ENCODE measurements around the gene SLC41A1.

SLC41A1 gene

GRCh38 chr1:205800427-205800826, 12.6 kb downstream of the SLC41A1 start:
- no peaks in the 10 kb centered on the region for H3K27me3 ChIP-seq (ENCODE audit: low read depth, low read length)
- peaks cover 34% of the 10 kb centered on the region for H3K79me2 ChIP-seq (ENCODE audit: low read length)
- peaks cover 45% of the 10 kb centered on the region for H4K20me1 ChIP-seq (ENCODE audit: insufficient read depth, low read length)
- no peaks in the 10 kb centered on the region for H3K9me3 ChIP-seq (ENCODE audit: insufficient read depth, low read length)
- no peak overlapping the region for H3K4me2 ChIP-seq (ENCODE audit: low read length)
- H3K4me1 ChIP-seq (ENCODE audit: low read length), result no peaks in the 10 kb centered on the region
- no peak overlapping the region for H2AFZ ChIP-seq (ENCODE audit: low read depth, low read length)
- TF ChIP-seq EZH2phosphoT487 (IDR thresholded peaks at IDR 0.05; ENCODE audit: low read depth), result no peak
- TF ChIP-seq, protein P1, sequence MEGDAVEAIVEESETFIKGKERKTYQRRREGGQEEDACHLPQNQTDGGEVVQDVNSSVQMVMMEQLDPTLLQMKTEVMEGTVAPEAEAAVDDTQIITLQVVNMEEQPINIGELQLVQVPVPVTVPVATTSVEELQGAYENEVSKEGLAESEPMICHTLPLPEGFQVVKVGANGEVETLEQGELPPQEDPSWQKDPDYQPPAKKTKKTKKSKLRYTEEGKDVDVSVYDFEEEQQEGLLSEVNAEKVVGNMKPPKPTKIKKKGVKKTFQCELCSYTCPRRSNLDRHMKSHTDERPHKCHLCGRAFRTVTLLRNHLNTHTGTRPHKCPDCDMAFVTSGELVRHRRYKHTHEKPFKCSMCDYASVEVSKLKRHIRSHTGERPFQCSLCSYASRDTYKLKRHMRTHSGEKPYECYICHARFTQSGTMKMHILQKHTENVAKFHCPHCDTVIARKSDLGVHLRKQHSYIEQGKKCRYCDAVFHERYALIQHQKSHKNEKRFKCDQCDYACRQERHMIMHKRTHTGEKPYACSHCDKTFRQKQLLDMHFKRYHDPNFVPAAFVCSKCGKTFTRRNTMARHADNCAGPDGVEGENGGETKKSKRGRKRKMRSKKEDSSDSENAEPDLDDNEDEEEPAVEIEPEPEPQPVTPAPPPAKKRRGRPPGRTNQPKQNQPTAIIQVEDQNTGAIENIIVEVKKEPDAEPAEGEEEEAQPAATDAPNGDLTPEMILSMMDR (IDR thresholded peaks at IDR 0.05; ENCODE audit: low read depth, low read length), result no peak
- H3K4me3 ChIP-seq (ENCODE audit: low read length), result no peak overlapping the region
- H3K36me3 ChIP-seq (replicated peaks; ENCODE audit: low read depth, low read length), result peaks cover 54% of the 10 kb centered on the region
- H3K27ac ChIP-seq (ENCODE audit: low read length), result no peak overlapping the region
- no peak overlapping the region for H3K9ac ChIP-seq (ENCODE audit: low read length)

- peaks cover 15% of the 10 kb centered on the region for H3K79me2 ChIP-seq (ENCODE audit: low read length)
- H3K27ac ChIP-seq (ENCODE audit: low read length), result no peak overlapping the region
- H3K4me3 ChIP-seq (ENCODE audit: low read length), result no peak overlapping the region
- H2AFZ ChIP-seq (ENCODE audit: low read depth, low read length), result no peak overlapping the region
- peaks cover 15% of the 10 kb centered on the region for H3K4me1 ChIP-seq (ENCODE audit: low read length)
- H3K36me3 ChIP-seq (replicated peaks; ENCODE audit: low read depth, low read length), result peaks cover 66% of the 10 kb centered on the region
- H4K20me1 ChIP-seq (ENCODE audit: insufficient read depth, low read length), result peaks cover 42% of the 10 kb centered on the region
- no peak overlapping the region for H3K4me2 ChIP-seq (ENCODE audit: low read length)
- no peaks in the 10 kb centered on the region for H3K27me3 ChIP-seq (ENCODE audit: low read depth, low read length)
- TF ChIP-seq, protein P1 (IDR thresholded peaks at IDR 0.05; ENCODE audit: low read depth, low read length), result no peak
- no peak for TF ChIP-seq EZH2phosphoT487 (IDR thresholded peaks at IDR 0.05; ENCODE audit: low read depth)
- H3K9ac ChIP-seq (ENCODE audit: low read length), result no peak overlapping the region
- H3K9me3 ChIP-seq (ENCODE audit: insufficient read depth, low read length), result no peaks in the 10 kb centered on the region
Measured at GRCh38 chr1:205798577-205798976, 14.4 kb downstream of the SLC41A1 start.

DNA sequence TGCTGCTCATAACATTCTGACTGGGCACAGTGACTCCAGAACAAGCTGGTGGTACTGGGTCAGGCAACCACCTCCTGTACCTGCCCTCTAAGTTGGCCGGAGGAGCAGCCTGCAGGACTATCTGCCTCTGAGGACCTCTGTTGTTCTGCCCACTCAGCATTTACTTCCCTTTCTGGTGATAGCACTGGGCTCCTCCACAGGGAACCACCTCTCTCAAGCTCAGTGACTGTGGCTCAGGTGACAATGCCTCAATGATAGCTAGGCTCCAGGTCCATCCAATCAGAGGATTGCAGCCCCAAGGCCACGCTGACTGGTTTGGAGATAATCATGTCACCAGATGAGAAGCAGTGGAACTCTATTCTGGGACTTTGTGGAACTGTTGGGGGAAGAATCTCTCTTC, 15.8 kb downstream of the SLC41A1 start:
- TF ChIP-seq EZH2phosphoT487 (IDR thresholded peaks at IDR 0.05; ENCODE audit: low read depth), result no peak
- TF ChIP-seq, protein P1 (IDR thresholded peaks at IDR 0.05; ENCODE audit: low read depth, low read length), result no peak
- Histone ChIP-seq H3K4me2 (ENCODE audit: low read length) (no peak overlapping the region), H4K20me1 (ENCODE audit: insufficient read depth, low read length) (peaks cover 54% of the 10 kb centered on the region), H3K4me3 (ENCODE audit: low read length) (no peak overlapping the region), H3K4me1 (ENCODE audit: low read length) (peaks cover 29% of the 10 kb centered on the region), H2AFZ (ENCODE audit: low read depth, low read length) (no peak overlapping the region), H3K9ac (ENCODE audit: low read length) (no peak overlapping the region), H3K27me3 (ENCODE audit: low read depth, low read length) (no peaks in the 10 kb centered on the region), H3K79me2 (ENCODE audit: low read length) (peaks cover 13% of the 10 kb centered on the region), H3K27ac (ENCODE audit: low read length) (no peak overlapping the region), H3K36me3 (replicated peaks; ENCODE audit: low read depth, low read length) (peaks cover 74% of the 10 kb centered on the region), H3K9me3 (ENCODE audit: insufficient read depth, low read length) (no peaks in the 10 kb centered on the region)

DNA sequence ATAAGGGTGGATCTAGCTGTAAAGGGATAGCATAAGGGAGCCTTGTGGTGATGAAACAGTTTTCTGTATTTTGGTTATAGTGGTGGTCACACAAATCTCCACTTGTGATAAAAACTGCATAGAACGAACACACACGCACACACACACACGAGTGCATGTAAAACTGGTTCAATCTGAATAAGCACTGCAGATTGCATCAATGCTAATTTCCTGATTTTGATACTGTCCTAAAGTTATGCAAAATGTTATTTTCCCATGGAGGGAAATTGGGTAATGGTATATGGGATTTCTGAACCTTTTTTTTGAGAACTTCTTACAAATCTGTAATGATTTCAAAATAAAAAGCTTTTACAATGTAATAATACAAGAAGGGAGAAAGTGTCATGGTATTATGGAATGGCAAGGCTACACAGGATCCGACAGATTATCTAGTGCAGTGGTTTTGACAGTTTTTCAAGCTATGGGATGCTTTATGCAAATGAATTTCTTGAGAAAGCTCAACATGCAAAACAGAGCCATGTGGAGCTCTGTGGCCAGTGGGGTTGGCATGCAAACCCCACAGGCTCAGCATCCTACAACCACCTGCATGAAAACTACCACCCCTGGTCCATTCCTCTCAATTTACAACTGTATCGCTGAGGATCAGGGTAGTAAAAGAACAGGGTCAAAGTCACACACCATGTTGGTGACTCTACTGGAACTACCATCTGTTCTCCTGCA, 18.8 kb downstream of the SLC41A1 start:
- Histone ChIP-seq H3K79me2 (ENCODE audit: low read length) (peaks cover 20% of the 10 kb centered on the region; the same call in 1 of the 2 replicates), H3K27ac (ENCODE audit: low read length) (no peak overlapping the region), H3K4me3 (ENCODE audit: low read length) (no peak overlapping the region), H3K4me2 (ENCODE audit: low read length) (no peak overlapping the region; the same call in 1 of the 2 replicates), H3K9me3 (ENCODE audit: insufficient read depth, low read length) (no peaks in the 10 kb centered on the region), H3K36me3 (replicated peaks; ENCODE audit: low read depth, low read length) (peaks cover 85% of the 10 kb centered on the region), H3K9ac (ENCODE audit: low read length) (no peak overlapping the region), H3K4me1 (ENCODE audit: low read length) (peaks cover 37% of the 10 kb centered on the region), H3K27me3 (ENCODE audit: low read depth, low read length) (no peaks in the 10 kb centered on the region), H4K20me1 (ENCODE audit: insufficient read depth, low read length) (peaks cover 53% of the 10 kb centered on the region), H2AFZ (ENCODE audit: low read depth, low read length) (no peak overlapping the region)
- no peak for TF ChIP-seq EZH2phosphoT487 (IDR thresholded peaks at IDR 0.05; ENCODE audit: low read depth)
- TF ChIP-seq, protein P1 (IDR thresholded peaks at IDR 0.05; ENCODE audit: low read depth, low read length), result no peak
